CD4-positive, alpha-beta T cell (primary cell): Measurements from ENCODE around the gene KDM4B. TPM values are rescaled to one million over a fixed set of nuclear protein-coding genes. Genes with fewer than 3 reads are reported as not detected.

ENCODE experiments used
- ATAC-seq: fragments of 200-7000 bp; cut with Tn5 transposase; one replicate; pipeline ENCODE4 v1.10.0; 2022; ENCODE audit warnings: mild to moderate bottlenecking; ENCODE audit not compliant: poor library complexity
- CTCF ChIA-PET: fragments of 350-600 bp; sonication (Branson Sonifier 250); formaldehyde crosslinking; loops from one replicate; lab custom pipeline; 2021; ENCODE audit warnings: antibody characterized with exemption, inconsistent platforms; lab: Charles Lee
- POLR2A ChIA-PET: fragments of 350-600 bp; sonication (Branson Sonifier 250); formaldehyde crosslinking; loops from one replicate; lab custom pipeline; 2021; ENCODE audit warnings: antibody characterized with exemption, inconsistent platforms; lab: Charles Lee
- DNase-seq, 14 experiments: peaks; one replicate each; pipeline ENCODE4 v3.0.0-alpha.2; 2013 to 2020; ENCODE audit warnings: mixed read lengths in 2 of 14
- H3K27ac ChIP-seq, 2 donors: one replicate each; pipeline versions ENCODE4 v1.5.1 to v1.7.0; 2013; ENCODE audit warnings: low read length in 2 of 2, low read depth in 1 of 2, mild to moderate bottlenecking in 1 of 2
- H3K27me3 ChIP-seq, 2 experiments: 1 replicate in 1 of 2; 2 replicates in 1 of 2; pipeline versions ENCODE4 v1.6.1 to v1.7.0; 2013; ENCODE audit warnings: low read length in 2 of 2, control low read depth in 1 of 2, mild to moderate bottlenecking in 1 of 2, moderate library complexity in 1 of 2; ENCODE audit not compliant: insufficient read depth in 2 of 2, control insufficient read depth in 1 of 2
- H3K36me3 ChIP-seq: one replicate; pipeline ENCODE4 v1.6.1; 2013; ENCODE audit warnings: low read length, control low read depth; ENCODE audit not compliant: insufficient read depth
- H3K4me1 ChIP-seq: one replicate; pipeline ENCODE4 v1.6.1; 2013; ENCODE audit warnings: low read length, control low read depth; ENCODE audit not compliant: insufficient read depth
- H3K4me3 ChIP-seq: one replicate; pipeline ENCODE4 v1.5.1; 2013; ENCODE audit warnings: mild to moderate bottlenecking, low read length, moderate library complexity
- H3K9me3 ChIP-seq, 2 experiments: 1 replicate in 1 of 2; 2 replicates in 1 of 2; pipeline versions ENCODE4 v1.6.1 to v1.7.0; 2013; ENCODE audit warnings: low read length in 2 of 2, mild to moderate bottlenecking in 2 of 2, control low read depth in 1 of 2, moderate library complexity in 1 of 2; ENCODE audit not compliant: control insufficient read depth in 1 of 2, insufficient read depth in 1 of 2
- H3K27ac Mint-ChIP-seq: one replicate; pipeline ENCODE4 v1.8.0; 2020; ENCODE audit warnings: mixed read lengths
- H3K27me3 Mint-ChIP-seq: one replicate; pipeline ENCODE4 v1.8.0; 2021; ENCODE audit warnings: mixed read lengths
- H3K36me3 Mint-ChIP-seq: one replicate; pipeline ENCODE4 v1.8.0; 2021; ENCODE audit warnings: low read depth, mixed read lengths
- H3K4me1 Mint-ChIP-seq: one replicate; pipeline ENCODE4 v1.8.0; 2021; ENCODE audit warnings: low read depth, mixed read lengths
- H3K4me3 Mint-ChIP-seq: one replicate; pipeline ENCODE4 v1.8.0; 2020; ENCODE audit warnings: mild to moderate bottlenecking, mixed read lengths
- H3K9me3 Mint-ChIP-seq: one replicate; pipeline ENCODE4 v1.8.0; 2020; ENCODE audit warnings: mixed read lengths
- intact Hi-C, 2 experiments: fragments of 100-400 bp; cut with DNase I in 1 of 2; cut with micrococcal nuclease in 1 of 2; formaldehyde crosslinking; loops; one replicate each; pipeline versions ENCODE4 v1.15.1 to v1.9.0; 2023 to 2025; cut with DNase I, micrococcal nuclease
- total RNA-seq, 174 experiments: library from RNA in 2 of 174; stranded (reverse) in 2 of 174; gene quantifications; one replicate each; pipeline ENCODE4 v1.2.3 and lab custom pipeline; 2021 to 2026
- TF ChIP-seq, protein P1 (sequence below): fragments of 200-600 bp; IDR thresholded peaks from one replicate; pipeline ENCODE4 v1.8.0; 2022; ENCODE audit warnings: antibody characterized with exemption, mild to moderate bottlenecking

The KDM4B gene
- total RNA-seq, 2 experiments from 2014 or later: 41.8 to 42.5 TPM

DNA sequence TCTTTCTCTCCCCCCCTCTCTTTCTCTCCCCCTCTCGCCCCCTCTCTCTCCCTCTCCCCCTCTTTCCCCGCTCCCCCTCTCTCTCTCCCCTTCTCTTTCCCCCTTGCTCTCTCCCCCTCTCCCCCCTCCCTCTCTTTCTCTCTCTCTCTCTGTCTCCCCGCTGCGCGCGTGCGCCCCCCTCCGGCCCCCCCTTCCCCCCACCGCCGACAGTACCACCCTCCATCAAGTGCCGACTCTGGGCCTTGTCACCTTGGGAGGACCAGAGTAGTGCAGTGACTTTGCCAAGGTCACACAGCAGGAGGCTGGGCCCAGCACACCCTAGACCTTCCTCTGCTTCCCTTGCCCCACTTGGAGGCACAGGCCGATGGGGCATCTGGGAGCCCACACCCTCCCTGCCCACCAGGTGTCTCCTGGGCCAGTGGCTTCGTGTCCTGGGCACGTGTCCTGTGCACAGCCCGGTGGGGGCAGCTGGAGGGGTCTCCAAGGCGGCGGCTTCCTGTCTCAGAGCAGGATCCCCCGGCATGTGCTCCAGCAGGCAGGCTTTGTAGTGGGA lies 121.6 kb downstream of the KDM4B start:
- Histone ChIP-seq H3K9me3 (peaks cover 0 to 6% of the 10 kb centered on the region in 2 experiments), H3K27ac (no peak overlapping the region), H3K36me3 (peaks cover 31% of the 10 kb centered on the region), H3K27me3 (no peaks in the 10 kb centered on the region), H3K4me3 (no peak overlapping the region), H3K4me1 (no peaks in the 10 kb centered on the region)
- intact Hi-C loops: no loop called here
- CTCF ChIA-PET: no interaction called here
- Mint-ChIP-seq H3K27me3 (no peaks in the 10 kb centered on the region), H3K4me1 (no peaks in the 10 kb centered on the region), H3K4me3 (no peak overlapping the region), H3K9me3 (no peaks in the 10 kb centered on the region), H3K36me3 (peaks cover 24% of the 10 kb centered on the region), H3K27ac (no peak overlapping the region)
- POLR2A ChIA-PET: no interaction called here
- ATAC-seq: no peak
- DNase-seq: no peak
- TF ChIP-seq, protein P1, sequence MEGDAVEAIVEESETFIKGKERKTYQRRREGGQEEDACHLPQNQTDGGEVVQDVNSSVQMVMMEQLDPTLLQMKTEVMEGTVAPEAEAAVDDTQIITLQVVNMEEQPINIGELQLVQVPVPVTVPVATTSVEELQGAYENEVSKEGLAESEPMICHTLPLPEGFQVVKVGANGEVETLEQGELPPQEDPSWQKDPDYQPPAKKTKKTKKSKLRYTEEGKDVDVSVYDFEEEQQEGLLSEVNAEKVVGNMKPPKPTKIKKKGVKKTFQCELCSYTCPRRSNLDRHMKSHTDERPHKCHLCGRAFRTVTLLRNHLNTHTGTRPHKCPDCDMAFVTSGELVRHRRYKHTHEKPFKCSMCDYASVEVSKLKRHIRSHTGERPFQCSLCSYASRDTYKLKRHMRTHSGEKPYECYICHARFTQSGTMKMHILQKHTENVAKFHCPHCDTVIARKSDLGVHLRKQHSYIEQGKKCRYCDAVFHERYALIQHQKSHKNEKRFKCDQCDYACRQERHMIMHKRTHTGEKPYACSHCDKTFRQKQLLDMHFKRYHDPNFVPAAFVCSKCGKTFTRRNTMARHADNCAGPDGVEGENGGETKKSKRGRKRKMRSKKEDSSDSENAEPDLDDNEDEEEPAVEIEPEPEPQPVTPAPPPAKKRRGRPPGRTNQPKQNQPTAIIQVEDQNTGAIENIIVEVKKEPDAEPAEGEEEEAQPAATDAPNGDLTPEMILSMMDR: no peak

DNA sequence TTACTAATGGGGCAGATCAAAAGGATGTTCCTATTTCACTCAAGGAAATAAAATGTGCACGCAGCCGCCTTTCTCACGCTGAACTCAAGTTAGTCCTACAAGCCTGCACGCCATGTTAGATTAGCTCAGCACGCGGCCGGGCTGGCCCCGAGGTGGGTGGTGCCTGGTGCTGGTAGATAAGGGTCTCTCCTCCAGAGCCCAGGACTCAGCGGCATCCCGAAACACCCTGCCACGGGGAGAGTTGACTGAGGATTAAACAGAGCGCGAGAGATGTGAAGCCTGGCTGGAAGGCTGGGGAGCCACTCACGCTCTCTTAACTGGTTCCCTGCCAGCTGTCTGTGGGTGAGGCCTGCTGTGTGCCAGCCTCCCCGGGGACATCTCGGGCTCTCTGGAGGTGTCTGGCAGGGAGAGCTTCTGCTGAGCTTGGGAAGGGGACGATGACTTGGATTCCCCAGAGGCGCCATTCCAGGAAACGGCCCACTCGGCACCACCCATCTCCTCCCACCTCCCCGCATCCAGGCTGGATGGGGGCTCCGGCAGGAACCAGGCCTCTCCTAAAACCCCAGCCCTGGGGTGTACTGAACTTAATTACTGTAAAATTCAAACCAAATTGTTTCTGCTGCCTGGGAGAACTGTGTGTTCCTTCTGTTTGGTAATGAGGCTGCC lies 122.2 kb downstream of the KDM4B start:
- no peak overlapping the region for H3K27ac ChIP-seq
- H3K27me3 ChIP-seq: no peaks in the 10 kb centered on the region
- H3K4me3 Mint-ChIP-seq: no peak overlapping the region
- peaks cover 24% of the 10 kb centered on the region for H3K36me3 Mint-ChIP-seq
- H3K27me3 Mint-ChIP-seq: no peaks in the 10 kb centered on the region
- ChIA-PET POLR2A (no interaction called here), CTCF (no interaction called here)
- H3K9me3 ChIP-seq: peaks cover 0 to 12% of the 10 kb centered on the region in 2 experiments
- H3K36me3 ChIP-seq: peaks cover 26% of the 10 kb centered on the region
- DNase-seq (no peak), ATAC-seq (no peak)
- H3K4me3 ChIP-seq: no peak overlapping the region
- TF ChIP-seq, protein P1: no peak
- H3K4me1 Mint-ChIP-seq: no peaks in the 10 kb centered on the region
- intact Hi-C loops: no loop called here
- no peaks in the 10 kb centered on the region for H3K4me1 ChIP-seq
- H3K9me3 Mint-ChIP-seq: no peaks in the 10 kb centered on the region
- H3K27ac Mint-ChIP-seq: no peak overlapping the region

DNA sequence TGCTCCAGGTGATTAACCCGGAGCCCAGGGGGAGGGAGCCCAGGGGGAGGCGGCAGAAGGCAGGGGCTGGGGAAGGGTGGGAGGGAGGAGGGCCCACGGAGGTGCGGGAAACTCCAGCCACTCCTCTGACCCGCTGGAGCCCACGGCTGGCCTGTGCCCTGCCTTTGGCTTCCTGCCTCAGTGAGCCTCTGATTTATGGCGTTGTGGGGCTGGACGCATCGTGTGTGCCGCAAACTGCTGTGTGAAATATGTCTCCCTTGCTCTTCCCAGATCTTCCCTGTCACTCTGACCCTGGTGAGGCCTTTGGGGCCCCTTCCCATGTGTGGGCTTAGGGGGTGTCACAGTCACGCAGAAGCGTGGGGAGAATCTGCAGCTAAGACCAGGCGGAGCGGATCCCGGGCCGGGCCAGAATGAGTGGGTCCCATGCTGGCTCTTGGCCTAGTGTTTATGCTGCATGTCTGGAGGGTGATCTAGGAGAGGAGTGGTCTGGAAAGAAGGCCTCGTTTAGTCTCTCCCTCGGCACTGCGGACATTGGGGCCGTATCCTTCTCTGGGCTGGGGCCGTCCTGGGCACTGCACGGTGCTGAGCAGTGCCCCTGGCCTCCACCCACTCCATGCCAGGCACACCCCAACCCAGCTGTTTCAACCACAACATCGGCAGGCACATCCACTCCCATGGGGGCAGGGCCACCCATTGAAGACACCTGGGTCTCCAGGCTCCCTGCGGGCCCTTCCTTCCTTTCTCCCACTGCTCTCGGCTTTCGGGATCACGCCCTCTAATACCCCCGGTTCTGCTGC lies 123.0 kb downstream of the KDM4B start:
- intact Hi-C loops: no loop called here
- H3K4me3 ChIP-seq: no peak overlapping the region
- H3K9me3 ChIP-seq: peaks cover 0 to 19% of the 10 kb centered on the region in 2 experiments
- no peak overlapping the region for H3K27ac ChIP-seq
- H3K27me3 ChIP-seq: no peaks in the 10 kb centered on the region
- DNase-seq: no peak
- TF ChIP-seq, protein P1: no peak
- no peak overlapping the region for H3K4me3 Mint-ChIP-seq
- H3K9me3 Mint-ChIP-seq: no peaks in the 10 kb centered on the region
- CTCF ChIA-PET: no interaction called here
- H3K4me1 Mint-ChIP-seq: no peaks in the 10 kb centered on the region
- H3K4me1 ChIP-seq: no peaks in the 10 kb centered on the region
- ATAC-seq: no peak
- H3K36me3 ChIP-seq: peaks cover 23% of the 10 kb centered on the region
- H3K36me3 Mint-ChIP-seq: peaks cover 27% of the 10 kb centered on the region
- no peaks in the 10 kb centered on the region for H3K27me3 Mint-ChIP-seq
- no peak overlapping the region for H3K27ac Mint-ChIP-seq
- POLR2A ChIA-PET: no interaction called here
